Epithelial cell of prostate (primary cell): ENCODE data around the gene CACFD1.

Experiments used
- DNase-seq: peaks from one replicate; pipeline ENCODE4 v3.0.0-alpha.2; 2011; ENCODE audit warnings: low read depth, low spot score
- H3K27ac ChIP-seq: fragments of 450-650 bp; 2 replicates; pipeline ENCODE4 v1.5.1; 2017; ENCODE audit warnings: mild to moderate bottlenecking

CACFD1 gene

DNA sequence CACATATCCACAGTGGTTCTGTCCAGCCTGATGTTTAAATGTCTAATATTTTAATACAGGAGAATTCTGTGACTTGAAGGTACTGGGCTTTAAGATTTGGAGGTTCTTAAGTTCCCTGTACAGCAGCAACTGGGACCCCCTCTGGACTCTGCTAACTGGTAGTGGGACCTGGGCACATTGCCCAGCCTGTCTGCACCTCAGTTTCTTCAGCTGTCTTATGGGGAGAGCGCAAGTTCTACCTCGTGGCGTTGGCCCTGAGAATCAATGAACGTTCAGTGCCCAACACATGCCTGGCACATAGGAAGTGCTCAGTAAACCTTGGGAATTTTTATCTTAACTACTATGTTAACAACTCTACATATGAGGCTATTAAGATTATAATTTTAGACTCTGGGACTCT lies 17.7 kb downstream of the CACFD1 start:
- no peak for DNase-seq
- H3K27ac ChIP-seq = no peak overlapping the region

DNA sequence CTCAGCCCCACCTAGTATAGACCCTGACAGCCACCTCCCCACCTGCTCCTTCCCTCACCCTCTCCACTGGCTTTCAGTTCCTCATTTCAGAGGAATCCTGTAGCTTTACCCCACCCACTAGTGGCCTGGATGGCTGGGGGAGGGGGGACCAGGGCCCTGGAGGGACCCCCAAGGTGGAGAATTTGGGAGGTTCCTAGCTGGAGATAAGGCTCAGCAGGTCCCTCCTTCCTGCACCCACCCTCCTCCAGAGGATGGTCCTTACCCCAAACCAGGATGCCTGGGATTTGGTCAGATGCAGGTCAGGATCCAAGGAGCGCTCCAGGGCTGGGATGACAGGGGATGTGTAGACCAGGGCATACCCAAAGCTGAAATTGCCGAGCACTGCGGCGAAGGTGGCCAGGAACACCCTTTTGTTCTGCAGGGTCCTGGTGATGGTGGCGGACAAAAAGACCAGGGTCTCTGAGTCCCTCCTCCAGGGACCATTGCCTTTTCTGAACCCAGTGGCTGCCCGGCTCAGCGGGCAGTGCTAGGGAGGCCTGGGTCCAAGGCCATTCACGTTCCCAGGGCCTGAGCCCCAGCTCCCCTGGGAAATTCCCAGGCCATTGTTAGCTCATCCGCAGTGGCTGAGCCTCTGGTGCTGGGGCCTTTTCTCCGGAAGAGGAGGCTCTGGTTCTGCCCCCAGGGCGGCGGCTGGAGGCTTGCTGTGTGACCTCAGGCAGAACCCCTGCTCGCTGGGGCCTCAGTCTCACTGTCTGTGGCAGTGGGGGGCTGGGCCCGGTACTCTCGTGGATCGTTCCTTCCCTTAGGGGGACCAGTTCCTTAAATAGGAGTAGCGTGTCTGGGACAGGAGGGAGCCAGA lies 18.4 kb downstream of the CACFD1 start:
- H3K27ac ChIP-seq = peak overlapping the region; percentile 38
- DNase-seq = no peak

DNA sequence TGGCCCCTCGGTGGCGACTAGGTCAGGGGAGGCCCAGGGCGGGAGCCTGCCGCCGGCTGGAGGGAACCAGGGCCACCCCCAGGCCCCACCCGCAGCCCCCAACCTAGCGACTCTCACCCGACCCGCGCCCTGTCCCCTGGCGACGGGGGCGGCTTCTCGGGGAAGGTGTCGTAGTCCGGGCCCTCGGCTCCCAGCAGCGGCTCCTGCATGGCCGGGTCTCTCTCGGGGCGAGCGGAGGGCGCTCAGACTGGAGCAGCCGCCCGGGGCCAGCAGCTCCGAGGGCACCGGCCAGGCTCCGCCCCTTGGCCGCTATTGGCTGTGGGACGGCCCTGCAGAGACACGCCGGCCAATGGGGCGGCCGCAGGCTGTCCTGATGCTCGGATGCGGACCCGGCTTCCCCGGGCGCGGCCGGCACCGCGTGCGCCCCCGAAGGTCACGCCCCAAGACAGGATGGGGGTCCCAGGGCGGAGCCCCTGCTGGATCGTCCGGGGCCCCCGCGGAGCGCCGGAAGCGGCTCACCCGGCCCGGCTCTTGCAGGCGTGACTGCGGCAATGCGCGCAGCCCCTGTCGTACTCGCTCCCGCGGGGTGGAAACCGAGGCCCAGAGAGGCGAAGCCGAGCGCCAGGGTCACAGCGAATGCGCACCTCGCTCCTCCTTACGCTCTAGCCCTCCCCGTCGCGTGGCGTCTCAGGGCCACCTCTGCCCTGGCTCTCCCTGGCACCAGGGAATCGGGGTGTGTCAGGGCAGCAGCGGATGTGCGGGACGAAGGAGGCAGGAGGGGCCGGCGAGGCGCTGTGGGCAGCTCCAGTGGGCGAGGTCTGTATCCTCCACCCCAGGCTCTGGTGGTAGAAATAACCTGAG lies 19.3 kb downstream of the CACFD1 start, which contains the start of gene SLC2A6:
SLC2A6 (minus strand) TSS at position 249 of the 861 bp plus-strand sequence; CDS start at position 209, 40 bp downstream.
- peak within 1 kb of the TSS; percentile 38 for H3K27ac ChIP-seq
- no peak for DNase-seq

DNA sequence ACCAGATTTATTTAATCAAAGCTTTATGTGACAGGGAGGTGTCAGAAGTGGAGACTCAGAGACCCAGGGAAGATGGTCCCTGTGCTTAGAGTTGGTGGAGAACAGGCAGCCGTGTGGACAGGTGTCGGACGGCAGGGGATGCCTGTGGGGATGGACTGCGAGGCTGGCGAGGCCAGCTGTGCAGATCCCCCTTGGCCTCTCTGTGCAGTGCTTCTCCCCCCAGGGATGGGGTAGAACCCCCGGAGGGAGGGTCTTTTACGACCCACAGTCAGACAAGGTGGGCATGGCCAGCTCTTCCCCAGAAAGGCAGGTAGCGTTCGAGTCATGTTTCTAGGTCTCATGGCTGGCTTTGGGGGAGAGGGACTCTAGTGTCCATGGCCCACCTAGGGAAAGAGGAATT lies 23.8 kb downstream of the CACFD1 start:
- no peak for DNase-seq
- no peak overlapping the region for H3K27ac ChIP-seq

DNA sequence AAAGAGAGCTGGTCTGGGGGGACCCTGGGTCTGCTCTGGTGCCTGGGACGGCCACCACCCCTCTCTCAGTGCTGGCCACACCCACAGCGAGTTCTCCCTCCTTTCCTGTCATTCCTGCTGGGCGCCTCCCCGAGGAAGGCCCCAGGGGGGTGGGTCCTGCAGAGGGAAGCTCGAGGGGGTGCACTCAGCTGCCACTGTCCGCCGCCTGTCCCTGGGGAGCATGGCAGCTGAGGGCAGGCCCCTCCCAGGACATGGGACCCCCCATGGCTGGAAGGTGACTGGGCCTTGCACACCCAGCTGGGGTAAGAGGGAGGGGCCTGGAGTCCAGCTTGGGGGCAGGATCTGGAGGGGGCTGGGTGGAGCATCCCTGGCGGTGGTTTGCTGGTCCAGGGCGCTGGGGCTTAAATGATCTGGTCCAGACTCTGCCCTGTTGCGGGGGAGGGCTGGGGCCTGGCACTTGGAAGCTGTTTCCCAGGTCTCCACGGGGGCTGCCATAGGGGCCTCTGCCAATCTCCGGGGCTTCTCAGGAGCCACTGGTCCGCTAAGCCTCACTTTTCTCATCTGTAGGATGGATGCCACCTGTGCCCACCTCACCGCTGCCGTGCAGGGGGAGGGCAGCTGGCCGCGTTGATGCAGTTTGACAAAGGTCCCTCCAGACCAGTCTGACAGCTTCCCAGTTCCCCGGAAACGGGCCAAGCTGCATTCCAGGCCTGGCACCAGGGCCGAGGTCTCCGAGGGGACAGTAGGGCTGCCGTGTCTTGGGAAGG lies 25.1 kb downstream of the CACFD1 start:
- no peak overlapping the region for H3K27ac ChIP-seq
- DNase-seq = no peak

DNA sequence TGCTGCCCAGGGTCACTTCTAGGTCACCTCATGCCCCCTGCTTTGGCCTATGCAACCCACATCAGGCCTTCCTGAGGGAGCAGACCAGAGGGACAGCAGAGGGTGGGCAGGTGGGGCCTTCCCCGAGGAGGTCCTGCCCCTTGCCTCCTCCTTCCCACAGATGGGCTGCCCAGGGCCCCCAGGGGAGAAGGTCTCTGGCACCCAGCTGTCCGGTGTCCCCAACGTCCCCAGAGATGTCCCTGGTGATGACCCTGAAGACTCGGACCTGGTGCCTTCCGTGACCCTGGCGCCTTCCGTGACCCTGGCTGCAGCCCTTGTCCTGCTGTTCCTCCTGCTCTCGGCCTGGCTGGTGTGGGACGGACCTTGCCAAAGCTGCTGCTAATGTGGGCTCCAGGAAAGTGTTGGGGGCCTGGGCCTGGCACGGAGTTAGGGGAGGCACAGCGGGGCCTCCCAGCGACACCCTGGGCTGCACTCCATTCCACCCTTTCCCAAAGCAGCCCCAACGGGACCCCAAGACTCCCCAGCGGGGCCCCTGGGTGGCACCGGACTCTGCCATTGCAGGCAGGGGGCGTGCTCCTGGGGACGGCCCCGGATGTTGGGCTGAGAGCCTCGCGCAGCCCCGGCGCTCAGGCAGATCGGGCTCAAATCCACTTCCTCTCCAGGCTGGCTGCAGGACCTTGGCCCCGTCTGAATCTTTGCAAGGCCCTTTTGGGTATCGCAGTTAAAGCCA lies 25.9 kb downstream of the CACFD1 start:
- DNase-seq = no peak
- no peak overlapping the region for H3K27ac ChIP-seq

DNA sequence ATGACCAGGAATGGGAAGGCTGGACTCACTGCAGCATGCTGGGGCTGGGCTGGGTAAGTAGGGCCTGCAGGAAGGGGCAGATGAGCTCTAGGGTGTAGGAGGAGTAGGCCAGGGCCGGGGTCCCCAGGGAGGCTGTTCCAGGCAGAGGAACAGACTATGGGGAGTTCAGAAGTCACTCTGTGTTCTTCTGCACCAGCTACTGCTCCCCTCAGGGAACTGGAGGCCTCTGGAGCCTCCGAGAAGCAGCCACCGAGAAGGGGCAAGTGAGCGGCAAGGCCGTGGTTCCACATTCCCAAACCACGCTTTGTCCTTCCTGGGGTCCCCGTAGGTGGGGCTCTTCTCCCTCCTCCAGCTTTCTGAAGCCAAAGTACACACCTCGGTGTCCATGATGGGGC lies 27.6 kb downstream of the CACFD1 start:
- no peak for DNase-seq
- no peak overlapping the region for H3K27ac ChIP-seq

DNA sequence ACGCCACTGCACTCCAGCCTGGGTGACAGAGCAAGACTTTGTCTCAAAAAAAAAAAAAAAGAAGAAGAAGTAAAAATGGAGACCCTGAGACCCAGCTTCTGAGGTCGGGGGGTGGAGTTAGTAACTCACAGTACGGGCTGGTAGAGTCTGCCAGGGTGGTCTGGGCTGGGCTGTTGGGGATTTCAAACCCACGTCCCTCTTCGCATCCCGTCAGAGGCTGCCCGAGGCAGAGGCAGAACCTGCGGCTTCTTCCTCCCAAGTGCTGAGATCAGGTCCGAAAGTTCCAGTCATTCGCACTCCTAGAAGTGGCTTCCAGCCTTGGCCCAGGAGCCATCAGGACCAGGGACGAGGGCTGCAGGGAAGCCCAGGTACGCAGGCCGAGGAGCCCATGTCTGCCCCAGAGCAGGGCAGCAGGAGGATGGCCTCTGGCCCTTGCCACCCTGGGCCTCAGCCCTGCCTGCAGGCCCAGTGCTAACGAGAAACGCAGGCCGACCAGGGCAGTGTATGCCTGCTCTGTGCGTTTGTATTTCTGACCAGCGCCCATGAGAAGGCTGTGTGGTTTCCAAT lies 29.0 kb downstream of the CACFD1 start:
- DNase-seq = no peak
- no peak overlapping the region for H3K27ac ChIP-seq

DNA sequence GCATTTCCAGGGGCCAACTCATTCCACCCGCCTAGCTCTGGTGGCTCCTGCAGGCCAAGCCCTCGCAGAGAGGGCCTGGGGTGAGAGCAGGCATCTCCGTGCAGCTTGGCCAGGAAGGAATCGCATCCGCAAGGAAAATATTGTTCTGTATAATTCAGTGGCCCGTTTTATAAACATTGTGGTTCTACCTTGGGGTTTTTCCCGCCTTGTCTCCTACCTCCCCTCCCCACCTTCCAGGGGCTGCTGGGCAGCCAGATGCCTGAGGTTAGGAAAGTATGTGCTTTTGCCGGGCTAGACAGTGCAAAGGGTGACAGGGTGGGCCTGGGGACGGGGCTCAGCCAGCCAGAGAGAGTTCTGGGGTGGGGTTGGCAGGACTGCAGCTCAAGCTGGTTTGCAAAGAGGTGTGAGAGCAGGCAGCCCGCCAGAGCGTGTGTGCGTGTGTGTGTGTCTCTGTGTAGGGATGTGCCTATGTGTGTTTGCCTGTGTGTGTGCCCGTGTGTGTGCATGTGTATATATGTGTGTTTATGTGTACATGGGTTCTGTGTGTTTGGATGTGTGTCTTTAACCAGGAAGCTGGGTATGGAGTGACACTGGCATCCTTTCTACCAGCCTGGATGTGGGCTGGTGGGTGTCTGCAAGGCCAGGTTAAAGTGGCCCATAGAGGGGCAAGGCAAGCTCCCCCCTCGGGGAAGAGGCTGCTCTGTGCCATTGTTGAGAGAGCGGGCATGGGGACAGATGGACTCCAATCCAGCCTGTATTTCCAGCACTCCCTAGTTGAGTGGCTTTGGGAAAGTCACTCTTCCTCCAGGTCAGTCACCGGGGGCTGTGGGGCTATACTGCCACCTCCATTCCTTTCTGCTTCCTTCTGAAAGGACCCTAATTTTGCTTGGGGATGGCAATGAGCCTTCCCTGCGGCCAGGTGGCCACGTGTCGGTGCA lies 29.7 kb downstream of the CACFD1 start:
- DNase-seq = no peak
- H3K27ac ChIP-seq = no peak overlapping the region

DNA sequence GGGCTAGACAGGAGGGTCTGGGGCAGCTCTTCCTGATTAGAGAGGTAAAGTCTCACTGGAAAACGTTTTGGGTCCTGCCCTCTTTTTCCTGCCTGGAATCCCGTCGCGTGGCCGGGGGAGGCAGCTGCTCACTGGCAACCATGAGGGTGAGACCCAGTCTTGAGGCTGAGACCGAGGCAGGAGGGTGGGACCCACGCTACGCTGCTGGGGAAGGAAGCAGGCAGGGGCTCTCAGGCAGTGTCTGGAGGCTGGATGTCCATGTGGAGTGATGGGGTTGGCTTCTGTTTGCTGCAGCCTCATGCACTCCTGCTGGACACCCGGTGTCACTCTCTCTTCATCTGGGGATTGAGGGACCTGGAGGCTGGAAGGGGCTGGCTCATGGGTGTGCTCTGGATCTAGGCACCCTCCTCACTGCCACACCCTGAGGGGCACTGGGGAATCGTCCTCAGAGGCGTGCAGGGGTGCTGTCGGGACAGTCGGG lies 30.5 kb downstream of the CACFD1 start:
- no peak overlapping the region for H3K27ac ChIP-seq
- no peak for DNase-seq

DNA sequence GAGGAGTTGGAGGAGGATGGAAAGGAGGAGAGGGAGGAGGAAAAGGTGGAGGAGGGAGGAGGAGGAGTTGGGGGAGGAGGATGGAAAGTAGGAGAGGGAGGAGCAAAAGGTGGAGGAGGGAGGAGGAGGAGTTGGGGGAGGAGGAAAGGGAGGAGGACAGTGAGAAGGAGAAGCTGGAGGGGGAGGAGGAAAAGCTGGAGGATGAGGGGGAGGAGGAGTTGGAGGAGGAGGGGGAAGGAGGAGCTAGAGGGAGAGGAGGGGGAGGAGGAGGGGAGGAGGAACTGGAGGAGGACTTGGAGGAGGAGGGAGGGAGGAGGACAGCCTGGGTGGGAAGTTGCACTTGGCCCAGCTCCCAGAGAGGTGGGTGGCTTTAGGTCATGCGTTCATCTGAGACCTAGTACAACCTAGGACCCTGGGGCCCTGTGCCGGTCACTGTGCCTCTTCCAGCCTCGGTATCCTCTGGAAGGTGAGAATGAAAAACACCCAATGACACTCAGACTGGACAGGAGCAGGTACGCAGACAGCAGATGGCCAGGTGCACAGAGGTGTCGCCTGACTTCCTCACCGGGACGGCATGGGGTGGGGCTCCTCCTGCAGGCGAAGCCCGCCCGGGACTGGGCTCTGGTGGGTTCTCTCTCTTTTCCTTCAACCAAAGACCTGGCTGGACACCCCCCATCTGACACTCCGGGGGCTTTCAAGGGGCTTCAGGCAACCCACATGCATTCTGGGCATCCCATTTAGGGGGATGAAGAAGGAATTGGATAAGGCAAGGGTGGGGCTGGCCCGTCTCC lies 31.3 kb downstream of the CACFD1 start:
- no peak overlapping the region for H3K27ac ChIP-seq
- DNase-seq = no peak

DNA sequence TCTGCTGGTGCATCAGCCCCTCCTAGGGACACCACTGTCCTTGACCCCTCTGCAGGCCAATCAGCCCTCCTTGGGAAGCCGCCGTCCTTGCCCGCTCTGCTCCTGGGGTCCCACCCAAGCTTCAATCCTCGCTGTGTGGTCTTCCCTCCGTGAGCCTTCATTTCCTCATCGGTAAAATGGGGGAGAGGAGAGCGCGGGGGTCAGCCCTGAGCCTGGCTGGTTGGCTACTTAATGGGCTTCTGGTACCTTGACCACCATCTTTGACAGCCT lies 31.8 kb downstream of the CACFD1 start:
- DNase-seq = no peak
- no peak overlapping the region for H3K27ac ChIP-seq

DNA sequence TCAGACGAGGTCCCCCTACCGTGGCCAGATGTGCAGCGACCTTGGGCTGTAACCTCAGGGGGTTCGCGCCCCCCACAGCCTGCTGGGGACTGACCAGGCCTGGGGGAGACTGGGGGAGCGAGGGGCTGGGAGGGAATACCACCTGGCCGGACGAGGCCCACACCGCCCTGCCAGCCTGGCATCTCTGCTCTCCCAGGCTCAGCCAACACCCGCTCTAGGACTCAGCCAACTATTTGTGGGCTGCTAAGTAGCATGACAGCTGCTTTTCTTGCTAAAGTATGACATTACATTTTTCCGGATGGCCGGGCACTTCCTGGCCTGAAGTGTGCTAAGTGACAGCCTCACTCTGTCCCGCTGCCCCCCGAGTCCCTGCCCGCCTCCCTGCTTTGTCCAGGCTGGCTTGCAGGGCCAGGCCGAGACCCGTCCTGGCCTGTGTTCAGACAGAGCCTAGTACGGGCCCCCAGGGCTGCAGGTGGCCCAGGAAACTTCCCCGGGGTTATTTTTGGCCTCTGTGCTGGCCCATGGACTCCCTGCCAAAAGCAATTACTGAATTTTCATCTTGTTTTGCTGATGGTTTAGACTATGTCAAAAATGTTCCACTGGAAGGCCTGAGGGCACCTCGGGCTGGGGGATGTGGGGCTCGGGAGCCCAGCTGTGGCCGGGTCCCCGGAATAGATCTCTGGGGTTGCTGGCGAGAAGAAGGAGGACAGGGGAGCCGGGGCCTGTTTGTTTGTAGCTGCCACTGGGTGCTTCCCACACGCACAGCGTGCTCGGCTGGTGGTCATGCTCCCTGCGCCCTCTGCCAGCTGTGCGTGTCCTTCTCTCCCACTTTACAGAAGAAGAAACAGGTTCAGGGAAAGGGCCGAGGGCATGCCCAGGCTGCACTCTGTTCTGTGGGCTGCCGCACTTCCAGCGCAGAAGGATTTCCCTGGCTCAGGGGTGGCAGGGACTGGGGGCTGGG lies 32.6 kb downstream of the CACFD1 start:
- DNase-seq = no peak
- H3K27ac ChIP-seq = peak overlapping the region; percentile 9

DNA sequence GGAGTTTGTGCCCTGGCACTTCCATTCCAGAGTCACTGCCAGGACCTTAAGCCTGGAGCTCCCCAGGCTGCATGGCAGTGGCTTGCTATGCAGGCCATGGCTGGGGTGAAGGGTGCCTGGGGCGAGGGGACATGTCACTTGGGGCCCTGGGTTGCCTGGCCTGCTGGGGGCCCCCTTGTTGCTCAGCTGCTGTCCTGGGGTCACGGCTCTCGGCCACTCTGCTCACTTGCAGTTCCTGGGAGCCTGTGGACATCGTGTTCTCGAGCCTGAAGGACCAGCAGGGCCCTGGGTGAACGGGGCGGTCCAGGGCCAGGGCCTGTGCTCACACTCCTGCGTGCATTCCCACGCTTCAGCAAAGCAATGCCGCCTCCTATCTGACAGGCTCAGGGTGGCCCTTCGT lies 33.6 kb downstream of the CACFD1 start:
- no peak overlapping the region for H3K27ac ChIP-seq
- DNase-seq = no peak

DNA sequence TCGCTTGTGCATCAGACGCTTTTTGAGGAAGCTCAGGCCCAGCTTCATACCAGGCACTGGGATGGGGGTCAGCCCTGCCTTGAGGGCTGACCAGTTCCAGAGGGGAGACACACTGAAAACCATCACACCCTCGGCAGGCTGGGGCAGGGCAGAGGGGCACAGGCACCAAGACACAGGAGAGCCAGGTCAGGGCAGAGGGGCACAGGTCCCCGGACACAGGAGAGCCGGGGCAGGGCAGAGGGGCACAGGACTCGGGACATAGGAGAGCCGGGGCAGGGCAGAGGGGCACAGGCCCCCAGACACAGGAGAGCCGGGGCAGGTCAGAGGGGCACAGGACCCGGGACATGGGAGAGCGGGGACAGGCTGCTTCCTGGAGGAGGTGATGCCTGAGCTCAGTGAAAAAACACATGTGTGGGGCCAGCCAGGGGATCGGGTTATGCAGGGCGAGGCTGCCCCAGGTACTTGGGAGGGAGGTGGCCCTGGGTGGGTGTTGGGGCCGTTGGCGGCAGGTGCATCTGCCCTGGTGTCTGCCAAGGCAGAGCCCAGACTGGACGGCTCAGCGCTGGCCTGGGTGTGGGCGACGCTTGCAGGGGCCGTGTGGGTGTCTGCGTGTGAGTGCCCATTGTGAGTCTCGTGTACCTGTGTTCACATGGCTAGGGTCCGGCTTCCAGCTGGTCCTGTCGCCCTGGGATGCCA lies 34.2 kb downstream of the CACFD1 start:
- no peak overlapping the region for H3K27ac ChIP-seq
- no peak for DNase-seq

DNA sequence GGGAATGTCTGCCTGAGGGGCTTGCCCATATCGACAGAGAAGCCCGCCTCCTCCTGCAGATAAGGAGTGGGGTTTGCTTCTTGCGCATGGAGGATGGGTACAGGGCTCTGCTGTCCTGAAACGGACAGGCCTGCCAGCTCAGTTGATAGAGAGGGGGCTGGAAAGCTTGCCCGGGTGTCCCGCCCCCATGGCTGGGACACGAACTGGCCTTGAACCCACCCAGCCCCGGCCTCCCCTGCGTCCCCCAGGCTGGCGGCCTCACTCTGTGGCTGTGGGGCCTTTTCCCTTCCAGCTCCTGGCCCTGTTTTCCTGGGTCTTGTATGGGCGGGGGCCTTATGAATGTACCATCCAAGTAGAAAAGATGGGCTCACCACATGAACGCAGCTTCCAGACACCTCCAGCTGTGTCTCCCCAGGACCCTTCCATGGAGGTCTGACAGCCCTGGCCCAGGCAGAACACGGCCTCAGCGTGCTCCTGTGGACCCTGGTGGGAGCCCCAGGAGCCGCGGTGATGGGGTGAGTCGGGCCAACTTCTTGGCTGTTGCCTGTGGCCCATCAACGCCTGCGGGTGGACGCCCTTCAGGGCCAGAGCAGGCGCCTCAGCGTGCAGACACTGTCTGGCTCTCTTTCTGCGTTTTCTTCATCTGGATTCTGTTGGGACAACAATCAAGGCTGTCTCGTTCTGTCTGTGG lies 35.0 kb downstream of the CACFD1 start:
- H3K27ac ChIP-seq = no peak overlapping the region
- no peak for DNase-seq
